UCSD-AML1 (cell line): Measurements from ENCODE around the gene METTL23.

Source experiments
- DNase-seq: peaks from one replicate; lab custom pipeline; 2025; ENCODE audit not compliant: unreplicated experiment; lab: John Stamatoyannopoulos, UW

METTL23 gene, protein sequence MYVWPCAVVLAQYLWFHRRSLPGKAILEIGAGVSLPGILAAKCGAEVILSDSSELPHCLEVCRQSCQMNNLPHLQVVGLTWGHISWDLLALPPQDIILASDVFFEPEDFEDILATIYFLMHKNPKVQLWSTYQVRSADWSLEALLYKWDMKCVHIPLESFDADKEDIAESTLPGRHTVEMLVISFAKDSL

DNA sequence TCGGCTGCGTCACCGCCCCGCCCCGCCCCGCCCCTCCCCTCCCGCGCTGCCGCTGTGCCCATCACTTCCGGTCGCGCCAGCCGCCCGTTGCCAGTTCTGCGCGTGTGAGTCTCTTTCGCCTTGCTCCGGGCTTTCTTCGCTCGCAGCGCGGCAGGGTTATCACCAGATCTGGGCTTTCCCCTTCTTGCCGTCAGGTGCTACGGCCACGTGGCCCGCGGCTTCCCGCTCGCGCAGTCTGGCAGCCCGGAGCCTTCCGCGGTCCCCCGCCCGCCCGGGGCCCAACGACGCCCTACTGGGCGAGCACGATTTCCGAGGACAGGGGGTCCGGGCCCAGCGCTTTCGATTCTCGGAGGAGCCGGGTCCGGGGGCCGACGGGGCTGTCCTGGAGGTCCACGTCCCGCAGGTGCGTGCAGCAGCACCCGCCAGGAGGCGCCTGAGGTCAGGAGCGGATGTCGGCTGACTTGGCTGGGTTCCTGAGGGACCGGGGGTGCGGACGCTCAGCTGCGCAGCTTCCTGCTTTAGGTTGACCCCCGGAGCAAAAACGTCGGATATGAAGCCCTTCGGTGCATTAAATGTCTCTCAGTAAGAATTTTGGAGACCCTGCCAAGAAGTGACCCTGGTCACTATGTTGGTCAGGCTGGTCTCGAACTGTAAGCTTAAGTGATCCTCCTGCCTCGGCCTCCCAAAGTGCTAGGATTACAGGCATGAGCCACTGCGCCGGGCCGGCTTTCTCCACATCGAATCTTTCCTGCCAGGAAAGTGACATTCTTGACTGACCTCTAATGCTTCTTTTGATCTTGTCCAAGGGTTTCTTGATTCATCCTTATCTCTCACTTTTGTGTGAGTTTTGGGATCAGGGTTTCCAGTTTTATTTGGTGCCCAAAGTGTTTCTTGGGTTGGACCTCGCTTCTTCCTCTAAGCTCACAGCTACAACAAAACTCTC lies at the start of gene METTL23:
Gene METTL23 (plus strand): TSS at position 64 of the 943 bp plus-strand sequence. CDS start 2,872 bp downstream, outside the sequence.
- peak; percentile 78 for DNase-seq

DNA sequence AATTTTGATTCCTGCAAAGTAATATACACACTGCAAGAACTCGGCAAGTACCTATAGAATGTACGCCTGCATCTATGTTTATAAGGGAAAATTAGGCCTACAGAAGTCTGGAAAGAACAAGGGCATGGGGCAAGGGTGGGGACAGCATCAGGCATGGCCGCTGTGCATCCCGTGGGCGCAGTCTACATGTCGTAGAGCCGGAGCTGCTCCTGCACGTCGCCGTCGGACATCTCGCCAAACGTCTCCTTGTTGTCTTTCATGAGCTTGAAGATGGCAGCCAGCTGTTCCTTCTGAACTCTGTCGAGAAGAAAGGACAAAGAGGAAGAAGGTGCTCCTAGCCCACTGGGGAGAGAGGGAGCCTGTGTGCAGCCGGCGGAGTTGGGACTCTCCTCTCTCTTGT lies 49.2 kb upstream of the METTL23 start:
- DNase-seq = no peak

- DNase-seq = no peak
These were observed 48.3 kb upstream of the METTL23 start for GRCh38 chr17:76678330-76678729.

DNA sequence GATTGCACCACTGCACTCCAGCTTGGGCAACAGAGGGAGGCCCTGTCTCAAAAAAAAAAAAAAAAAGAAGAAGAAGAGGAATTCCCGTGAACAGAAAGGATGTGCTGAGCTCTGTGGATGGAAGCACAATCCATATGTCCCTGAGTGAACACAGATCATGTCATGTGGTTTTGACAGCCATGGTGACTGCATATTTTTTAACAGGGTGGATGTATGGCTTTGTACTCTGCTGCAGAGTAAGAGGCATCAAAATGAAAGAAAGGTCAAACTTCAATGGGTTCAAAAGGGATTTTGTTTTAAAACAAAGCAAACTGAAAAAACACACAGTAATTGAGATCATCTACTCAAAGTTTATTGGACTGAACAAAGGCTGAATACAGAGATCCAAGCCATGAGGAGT lies 47.4 kb upstream of the METTL23 start:
- DNase-seq = no peak

- peak; percentile 65 for DNase-seq
These were observed 45.2 kb upstream of the METTL23 start for GRCh38 chr17:76681222-76682137.

DNA sequence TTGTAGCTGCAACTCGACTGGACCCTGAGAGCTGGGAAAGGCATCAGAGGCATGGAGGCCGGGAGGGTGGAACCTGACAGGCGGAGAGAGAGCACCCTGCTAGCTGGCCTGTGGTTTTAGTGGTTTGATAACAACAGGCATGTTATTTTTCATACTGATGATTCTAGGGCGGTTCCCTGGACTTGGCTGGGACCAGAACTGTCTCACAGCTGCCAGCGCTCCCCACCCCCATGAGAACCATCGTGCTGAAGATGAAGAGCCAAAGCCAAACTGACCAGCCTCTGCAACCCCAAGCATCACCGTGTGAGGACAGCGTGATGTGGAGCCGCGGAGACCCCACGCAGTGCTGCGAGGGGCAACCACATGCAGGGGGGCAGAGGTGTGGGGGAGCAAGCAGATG lies 44.3 kb upstream of the METTL23 start:
- DNase-seq = no peak

- no peak for DNase-seq
These were observed 43.5 kb upstream of the METTL23 start for GRCh38 chr17:76683011-76683755.

- DNase-seq = no peak
These were observed 42.5 kb upstream of the METTL23 start for GRCh38 chr17:76683921-76684745.

GRCh38 chr17:76684756-76685155 lies 41.9 kb upstream of the METTL23 start:
- DNase-seq = no peak

- DNase-seq = no peak
These were observed 41.3 kb upstream of the METTL23 start for GRCh38 chr17:76685366-76685765.

- no peak for DNase-seq
These were observed 40.8 kb upstream of the METTL23 start for GRCh38 chr17:76685846-76686245.

DNA sequence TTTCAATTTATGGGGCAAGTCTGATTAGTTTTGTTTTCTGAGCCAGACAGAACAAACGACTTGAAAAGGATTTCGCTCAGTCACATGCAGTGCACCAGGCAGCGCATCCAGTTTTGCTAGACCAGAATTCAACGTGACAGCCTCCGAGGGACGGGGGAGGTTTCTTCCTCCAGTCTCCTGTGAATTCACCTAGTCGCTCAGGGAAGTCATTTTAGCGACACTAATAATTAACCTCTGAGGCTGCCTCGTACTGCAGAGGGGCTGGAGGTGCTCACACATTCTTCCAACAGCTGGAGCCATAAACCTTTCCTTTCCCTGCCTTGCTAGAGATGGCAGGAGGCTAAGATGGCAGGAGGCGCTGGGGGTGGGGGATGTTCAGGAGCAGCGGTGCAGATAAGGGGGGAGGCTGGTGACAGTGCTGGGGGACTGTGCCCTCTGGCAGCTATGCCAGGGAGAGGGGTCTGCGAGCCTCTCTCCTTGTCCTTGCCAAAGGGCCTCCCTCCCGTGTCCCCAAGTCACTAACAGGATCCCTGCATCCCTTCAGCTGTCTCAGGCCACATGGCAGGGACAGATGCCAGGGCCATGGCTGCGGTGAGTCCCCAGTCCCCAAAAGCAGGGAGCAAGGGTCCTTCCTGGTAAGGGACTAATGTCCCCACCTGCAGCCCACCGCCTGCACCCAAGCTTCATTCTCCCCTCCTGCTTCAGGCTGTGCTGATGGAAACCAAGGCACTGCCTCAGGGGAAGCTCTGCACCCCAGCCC lies 39.9 kb upstream of the METTL23 start:
- no peak for DNase-seq

DNA sequence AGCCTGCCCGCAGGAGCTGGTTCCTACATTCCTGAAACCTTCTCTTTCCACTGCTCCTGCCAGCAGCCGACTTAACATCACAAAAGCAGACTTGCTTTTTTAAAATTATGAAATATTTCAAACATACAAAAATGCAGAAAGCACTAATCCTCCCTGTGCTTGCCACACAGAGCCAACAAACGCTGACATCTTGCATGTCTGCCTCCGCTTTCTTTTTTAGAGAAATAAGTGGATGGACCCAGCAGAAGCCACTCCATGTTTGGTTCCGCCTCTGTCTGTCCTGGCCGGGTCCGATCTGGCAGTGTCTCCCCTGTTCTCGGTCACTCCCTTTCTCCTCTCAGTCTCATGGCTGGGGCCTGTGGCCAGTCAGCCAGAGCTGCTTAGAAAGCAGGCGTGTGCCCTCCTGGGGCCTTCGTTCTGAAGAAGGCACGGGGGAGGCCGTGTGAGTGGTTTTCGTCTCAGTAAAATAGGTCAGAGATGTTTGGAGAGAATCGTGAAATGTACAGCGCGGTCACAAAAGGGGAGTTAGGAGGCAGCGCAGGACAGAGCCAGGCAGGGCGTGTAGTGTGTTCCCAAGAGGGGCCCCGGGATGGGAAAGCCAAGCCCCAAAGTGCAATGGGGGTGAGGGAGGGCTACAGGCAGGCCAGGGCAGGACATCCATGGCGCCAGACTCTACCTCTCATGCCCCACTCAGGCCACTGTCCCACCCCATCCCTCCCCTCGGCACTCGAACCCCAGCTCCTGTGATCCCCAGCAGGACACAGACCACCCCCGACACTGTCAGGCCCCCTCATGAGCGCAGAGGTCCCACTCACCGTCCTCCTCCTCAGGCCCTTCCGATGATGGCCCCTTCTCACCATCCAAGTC lies 39.1 kb upstream of the METTL23 start:
- DNase-seq = no peak

DNA sequence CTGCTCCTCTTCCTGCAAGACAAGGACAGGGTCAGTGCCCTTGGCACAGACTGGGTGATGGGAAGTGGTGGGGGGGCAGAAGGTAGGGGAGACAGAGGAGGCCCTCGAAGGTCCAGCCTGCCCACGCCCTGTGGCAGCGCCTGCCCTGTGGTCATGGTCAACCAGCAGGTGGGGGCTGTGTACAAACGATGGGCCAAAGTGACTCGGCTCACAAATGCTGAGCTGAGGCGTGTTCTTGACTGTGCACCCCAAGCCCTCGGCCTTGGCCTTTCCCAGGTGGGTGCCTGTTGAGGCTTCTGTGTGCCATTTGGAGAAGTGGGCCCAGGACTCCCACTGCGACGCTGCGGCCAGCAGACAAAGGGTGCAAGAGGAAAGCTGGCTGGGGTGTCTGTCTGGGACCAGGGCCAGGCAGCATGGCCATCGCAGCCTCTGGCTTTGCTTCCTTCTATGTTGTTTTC lies 38.4 kb upstream of the METTL23 start:
- DNase-seq = no peak

- no peak for DNase-seq
These were observed 36.8 kb upstream of the METTL23 start for GRCh38 chr17:76689859-76690258.

DNA sequence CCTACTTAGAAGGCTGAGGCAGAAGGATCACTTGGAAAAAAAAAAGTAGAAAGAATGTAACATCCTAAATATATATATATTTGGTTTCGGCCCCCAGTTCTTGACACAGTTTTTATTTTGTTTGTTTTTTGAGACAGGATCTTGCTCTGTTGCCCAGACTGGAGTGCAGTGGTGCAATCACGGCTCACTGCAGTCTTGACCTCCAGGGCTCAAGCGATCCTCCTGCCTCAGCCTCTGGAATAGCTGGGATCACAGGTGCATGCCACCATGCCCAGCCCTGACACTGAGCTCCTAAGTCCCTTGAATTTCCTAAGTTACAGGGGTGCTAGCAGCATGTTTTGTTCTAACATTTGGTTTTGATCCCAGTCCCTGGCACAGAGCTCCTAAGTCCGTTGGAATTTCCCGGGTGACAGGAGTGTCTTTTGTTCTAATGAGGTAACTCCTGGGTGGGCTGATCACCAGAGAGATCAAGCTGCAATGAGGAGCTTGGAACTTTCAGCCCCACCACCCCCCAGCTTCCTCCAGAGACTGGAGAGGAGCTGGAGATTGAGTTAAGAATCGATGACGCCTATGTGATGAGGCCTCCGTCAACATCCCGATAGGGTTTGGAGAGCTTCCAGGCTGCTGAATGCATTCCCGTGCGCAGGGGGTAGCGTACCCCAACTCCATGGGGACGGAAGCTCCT lies 35.9 kb upstream of the METTL23 start:
- no peak for DNase-seq
